Esophagus muscularis mucosa (tissue), 3 donors: ENCODE data around the gene CLIP3.

ENCODE experiments used
- CTCF ChIP-seq, 3 experiments: fragments of 200-600 bp in 2 of 3; fragments of 450-650 bp in 1 of 3; sonication (generic) in 2 of 3; IDR thresholded peaks; one replicate each; pipeline ENCODE4 v1.5.1; 2017 to 2019; ENCODE audit warnings: antibody characterized with exemption in 3 of 3, mild to moderate bottlenecking in 2 of 3, moderate library complexity in 1 of 3
- POLR2A ChIP-seq: fragments of 450-650 bp; IDR thresholded peaks from one replicate; pipeline ENCODE4 v1.6.1; 2017; ENCODE audit warnings: antibody characterized with exemption, moderate library complexity, mild to moderate bottlenecking, low read depth
- POLR2AphosphoS5 ChIP-seq, 2 donors: sonication (generic); formaldehyde crosslinking; IDR thresholded peaks; one replicate each; pipeline ENCODE4 v1.6.1; 2017; ENCODE audit warnings: antibody characterized with exemption in 2 of 2

- TF ChIP-seq CTCF (IDR thresholded peaks at IDR 0.05) (no peak), POLR2AphosphoS5 (IDR thresholded peaks at IDR 0.05) (no peak), POLR2A (no peak)
Observed at GRCh38 chr19:36059180-36059910, 26.7 kb upstream of the CLIP3 start.
